HPDE6-E6E7 (cell line): ENCODE measurements around the gene SMURF2.
"Not testable (repeated sequence)": the region's sequence is repeated elsewhere in the genome, so short reads cannot be mapped to it uniquely, and the experiment has no call there.

ENCODE experiments used
- DNase-seq: peaks from one replicate; pipeline ENCODE4 v3.0.0; 2011; ENCODE audit warnings: missing footprints; ENCODE audit errors: extremely low spot score

The SMURF2 gene

GRCh38 chr17:64599187-64599676, 62.9 kb downstream of the SMURF2 start:
- no peak for DNase-seq

- no peak for DNase-seq
Measured at GRCh38 chr17:64598672-64599071, 63.4 kb downstream of the SMURF2 start.

GRCh38 chr17:64596988-64597387, 65.1 kb downstream of the SMURF2 start:
- no peak for DNase-seq

- DNase-seq = no peak
Measured at GRCh38 chr17:64596439-64596838, 65.7 kb downstream of the SMURF2 start.

- DNase-seq = no peak
Measured at GRCh38 chr17:64591944-64592343, 70.2 kb downstream of the SMURF2 start.

GRCh38 chr17:64585146-64585545, 77.0 kb downstream of the SMURF2 start:
- DNase-seq = no peak

- no peak for DNase-seq
Measured at GRCh38 chr17:64583038-64583437, 79.1 kb downstream of the SMURF2 start.

- no peak for DNase-seq
Measured at GRCh38 chr17:64580384-64581315, 81.5 kb downstream of the SMURF2 start.

GRCh38 chr17:64579917-64580316, 82.2 kb downstream of the SMURF2 start:
- no peak for DNase-seq

GRCh38 chr17:64577025-64577424, 85.1 kb downstream of the SMURF2 start:
- not testable (repeated sequence) for DNase-seq

- no peak for DNase-seq
Measured at GRCh38 chr17:64575431-64575830, 86.7 kb downstream of the SMURF2 start.

GRCh38 chr17:64574646-64575045, 87.5 kb downstream of the SMURF2 start:
- DNase-seq = no peak

- no peak for DNase-seq
Measured at GRCh38 chr17:64573214-64573613, 88.9 kb downstream of the SMURF2 start.

GRCh38 chr17:64572682-64573154, 89.4 kb downstream of the SMURF2 start:
- DNase-seq = no peak

GRCh38 chr17:64571746-64572145, 90.4 kb downstream of the SMURF2 start:
- DNase-seq = no peak

GRCh38 chr17:64565563-64565962, 96.5 kb downstream of the SMURF2 start:
- no peak for DNase-seq

- DNase-seq = no peak
Measured at GRCh38 chr17:64564098-64564497, 98.0 kb downstream of the SMURF2 start.

GRCh38 chr17:64555281-64555680, 106.8 kb downstream of the SMURF2 start:
- no peak for DNase-seq

- no peak for DNase-seq
Measured at GRCh38 chr17:64554028-64554637, 108.0 kb downstream of the SMURF2 start.

- DNase-seq = no peak
Measured at GRCh38 chr17:64551461-64551860, 110.6 kb downstream of the SMURF2 start.

GRCh38 chr17:64547319-64547718, 114.8 kb downstream of the SMURF2 start:
- DNase-seq = no peak

GRCh38 chr17:64546716-64547115, 115.4 kb downstream of the SMURF2 start:
- DNase-seq = no peak

GRCh38 chr17:64544742-64545141, 117.4 kb downstream of the SMURF2 start:
- DNase-seq = no peak
